Ammon's horn (tissue), 1 donor: Measurements from ENCODE around the gene WSB1.
A peak's percentile ranks its signal among the peaks of the same experiment; 100 is the strongest.

Experiments
- DNase-seq: peaks from one replicate; pipeline ENCODE4 v3.0.0-alpha.2; 2016; ENCODE audit warnings: low spot score

WSB1 gene

DNA sequence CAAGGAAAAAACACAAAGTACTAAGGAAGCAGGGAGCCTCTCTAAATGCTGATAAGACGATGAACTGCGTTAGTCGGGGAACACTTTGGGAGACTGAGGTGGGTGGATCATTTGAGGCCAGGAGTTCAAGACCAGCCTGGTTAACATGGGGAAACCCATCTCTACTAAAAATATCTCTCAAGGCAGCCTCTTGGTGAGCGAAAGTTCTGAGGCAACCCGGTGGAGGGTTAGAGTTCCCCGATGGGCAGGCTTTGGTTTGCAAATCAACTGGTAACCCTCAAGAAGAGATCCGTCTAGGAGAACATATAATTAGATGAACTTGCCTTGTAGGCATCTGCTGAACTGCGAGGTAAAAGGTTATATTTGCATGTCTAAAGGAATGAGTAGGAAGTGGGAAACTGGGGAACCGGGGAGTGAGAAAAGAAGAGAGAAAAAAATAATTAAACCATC lies 44.6 kb downstream of the WSB1 start:
- no peak for DNase-seq

DNA sequence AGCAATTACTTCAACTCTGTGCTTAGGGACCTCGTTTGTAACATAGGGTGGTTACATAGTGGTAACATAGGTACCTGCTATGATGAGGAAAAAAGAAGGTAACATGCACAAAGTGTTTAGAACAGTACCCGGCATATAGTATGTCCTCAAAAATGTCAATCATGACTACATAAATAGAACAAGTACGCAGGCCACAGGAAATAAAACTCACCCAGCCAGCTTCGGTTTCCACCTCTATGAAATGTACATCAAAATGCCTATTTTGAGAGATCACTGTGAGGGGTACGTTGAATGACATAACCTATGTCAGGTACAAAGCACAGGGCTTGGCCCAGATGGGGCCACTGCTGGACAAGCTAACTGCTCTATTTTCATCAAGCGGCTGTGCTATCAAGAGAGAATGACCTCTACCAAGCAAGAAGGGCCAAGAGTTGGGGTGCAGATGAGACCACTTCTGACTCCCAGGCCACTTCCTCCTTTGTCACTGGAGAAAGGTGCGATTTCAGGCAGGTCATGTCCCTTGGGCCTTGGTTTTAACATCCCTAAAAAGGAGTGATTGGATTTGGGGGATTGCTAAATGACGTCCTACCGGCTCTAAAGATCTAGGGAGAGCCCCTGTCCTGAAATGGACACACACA lies 45.4 kb downstream of the WSB1 start:
- DNase-seq, result no peak

DNA sequence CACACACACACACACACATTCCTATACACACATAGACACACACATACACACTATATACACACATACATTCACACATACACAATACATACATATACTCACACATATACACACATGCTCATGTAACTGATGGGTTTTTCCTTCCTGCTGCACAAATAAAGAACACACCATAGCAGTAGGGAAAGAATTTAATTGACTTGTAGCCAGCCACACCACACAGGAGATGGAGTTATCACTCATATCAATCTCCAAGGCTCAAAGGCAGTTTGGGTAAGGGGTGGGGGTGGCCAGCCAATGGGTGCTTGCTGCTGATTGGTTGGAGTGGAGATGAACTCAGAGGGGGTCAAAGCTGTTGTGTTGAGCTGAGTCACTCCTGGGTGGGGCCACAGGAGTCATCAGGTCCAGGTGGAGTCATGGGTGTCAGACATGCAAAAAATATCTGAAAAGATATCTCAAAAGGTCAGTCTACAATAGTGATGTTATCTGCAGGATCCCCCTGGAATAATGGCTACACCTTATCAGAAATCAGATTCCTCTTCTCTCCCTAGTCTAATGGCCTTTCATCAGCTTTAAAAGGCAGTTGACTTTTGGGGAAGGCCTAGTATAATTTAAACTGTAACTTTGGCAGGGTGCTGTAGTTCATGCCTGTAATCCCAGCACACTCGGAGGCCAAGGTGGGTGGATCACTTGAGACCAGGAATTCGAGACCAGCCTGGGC lies 46.1 kb downstream of the WSB1 start:
- no peak for DNase-seq

DNA sequence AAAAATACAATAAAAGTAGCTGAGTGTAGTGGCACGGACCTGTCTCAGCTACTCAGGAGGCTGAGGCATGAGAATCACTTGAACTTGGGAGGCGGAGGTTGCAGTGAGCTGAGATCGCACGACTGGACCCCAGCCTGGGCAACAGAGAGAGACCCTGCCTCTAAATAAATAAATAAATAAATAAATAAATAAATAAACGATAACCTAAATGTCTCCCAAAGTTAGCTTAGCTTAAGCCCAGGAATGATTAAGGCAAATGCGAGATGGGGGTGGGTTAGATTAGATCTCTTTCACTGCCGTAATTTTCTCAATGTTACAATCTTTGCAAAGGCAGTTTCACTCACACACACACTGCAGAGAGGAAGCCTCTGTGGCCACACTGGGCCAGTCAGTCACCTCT lies 46.7 kb downstream of the WSB1 start:
- DNase-seq, result no peak

DNA sequence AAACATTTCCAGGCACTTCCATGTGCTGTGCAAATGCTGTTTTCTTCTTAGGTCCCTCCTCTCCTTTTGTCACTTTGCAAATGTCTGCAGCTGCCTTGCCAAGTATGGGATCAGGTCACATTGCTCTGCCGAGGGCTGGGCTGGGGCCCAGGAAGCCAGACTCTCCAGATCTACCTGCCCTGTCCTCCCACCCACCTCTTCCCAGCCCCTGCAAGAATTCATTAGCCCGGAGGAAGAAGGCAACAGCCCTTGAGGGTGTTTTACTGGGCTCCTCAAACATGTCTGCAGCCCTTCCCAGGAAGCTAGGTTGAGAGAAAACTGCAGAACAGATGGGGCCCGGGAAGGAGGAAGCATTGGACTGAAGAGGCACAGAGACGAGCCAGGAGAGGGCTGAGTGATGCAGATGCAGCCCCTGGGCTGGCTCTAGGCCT lies 47.1 kb downstream of the WSB1 start:
- DNase-seq, result no peak

DNA sequence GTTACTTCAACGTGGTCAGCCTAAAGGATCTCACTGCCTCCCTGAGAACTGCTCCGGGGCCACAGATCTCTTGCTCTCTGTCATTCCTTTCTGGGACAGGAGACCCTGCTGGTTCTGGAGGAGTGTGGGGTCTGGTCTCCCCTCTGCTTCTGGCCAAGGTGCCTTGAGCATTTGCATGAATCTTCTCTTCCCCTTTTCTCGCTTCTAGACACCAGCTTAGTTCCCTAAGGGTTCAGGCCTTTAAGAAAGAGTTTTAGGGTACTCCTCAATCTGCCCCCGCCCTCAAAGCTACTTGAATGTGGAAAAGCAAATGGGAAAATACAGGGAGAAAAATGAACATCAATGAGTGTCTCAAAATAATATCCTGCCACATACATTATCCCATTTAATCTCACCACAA lies 48.1 kb downstream of the WSB1 start:
- DNase-seq, result no peak

DNA sequence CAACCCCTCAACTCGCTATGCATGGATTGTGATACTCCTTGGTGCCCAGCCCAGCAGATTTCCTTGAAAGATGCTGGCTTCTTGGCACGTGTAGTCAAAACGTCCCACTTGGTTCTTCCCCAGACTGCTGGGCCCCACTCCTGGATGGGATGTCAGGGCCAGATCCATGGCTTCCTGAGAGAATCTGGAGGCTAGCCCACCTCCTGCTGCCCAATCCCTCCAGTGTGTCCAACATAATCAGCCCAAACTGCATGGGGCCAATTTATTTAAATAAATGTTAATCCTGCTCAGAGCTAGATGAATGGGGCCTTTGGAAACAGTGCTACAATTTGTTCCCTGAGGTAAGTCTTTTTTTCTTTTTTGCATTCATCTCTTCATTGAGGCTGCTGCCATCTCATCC lies 49.4 kb downstream of the WSB1 start:
- DNase-seq, result peak; percentile 68

DNA sequence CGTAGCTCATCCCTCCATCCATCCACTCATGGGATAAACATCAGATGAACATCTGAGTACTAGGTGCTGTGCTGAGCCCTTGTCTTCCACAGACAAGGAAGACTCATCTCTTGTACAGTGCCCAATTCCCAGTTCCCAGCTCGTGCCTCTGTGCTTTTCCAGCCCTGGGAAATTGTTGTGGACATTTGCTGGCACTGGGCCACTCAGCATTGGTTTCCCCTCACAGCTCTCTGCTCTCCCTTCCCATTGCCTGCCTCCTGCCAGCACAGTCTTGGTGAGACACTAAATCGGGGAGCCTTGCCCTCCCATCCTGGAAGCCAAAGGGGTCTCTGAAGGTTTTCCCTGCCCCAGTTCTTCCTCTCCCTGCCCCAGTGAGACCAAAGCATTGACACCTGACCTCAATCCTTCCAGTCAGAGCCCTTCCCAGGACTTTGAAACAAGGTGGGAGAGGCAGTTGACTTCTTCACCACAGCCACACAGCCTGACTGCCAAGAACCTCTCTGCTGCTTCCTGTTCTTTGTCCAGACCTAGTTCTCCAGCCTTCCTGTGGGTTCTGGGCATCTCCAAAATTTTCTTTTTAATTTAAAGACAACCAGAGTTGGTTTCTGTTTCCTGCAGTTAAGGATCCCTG lies 50.2 kb downstream of the WSB1 start:
- no peak for DNase-seq

DNA sequence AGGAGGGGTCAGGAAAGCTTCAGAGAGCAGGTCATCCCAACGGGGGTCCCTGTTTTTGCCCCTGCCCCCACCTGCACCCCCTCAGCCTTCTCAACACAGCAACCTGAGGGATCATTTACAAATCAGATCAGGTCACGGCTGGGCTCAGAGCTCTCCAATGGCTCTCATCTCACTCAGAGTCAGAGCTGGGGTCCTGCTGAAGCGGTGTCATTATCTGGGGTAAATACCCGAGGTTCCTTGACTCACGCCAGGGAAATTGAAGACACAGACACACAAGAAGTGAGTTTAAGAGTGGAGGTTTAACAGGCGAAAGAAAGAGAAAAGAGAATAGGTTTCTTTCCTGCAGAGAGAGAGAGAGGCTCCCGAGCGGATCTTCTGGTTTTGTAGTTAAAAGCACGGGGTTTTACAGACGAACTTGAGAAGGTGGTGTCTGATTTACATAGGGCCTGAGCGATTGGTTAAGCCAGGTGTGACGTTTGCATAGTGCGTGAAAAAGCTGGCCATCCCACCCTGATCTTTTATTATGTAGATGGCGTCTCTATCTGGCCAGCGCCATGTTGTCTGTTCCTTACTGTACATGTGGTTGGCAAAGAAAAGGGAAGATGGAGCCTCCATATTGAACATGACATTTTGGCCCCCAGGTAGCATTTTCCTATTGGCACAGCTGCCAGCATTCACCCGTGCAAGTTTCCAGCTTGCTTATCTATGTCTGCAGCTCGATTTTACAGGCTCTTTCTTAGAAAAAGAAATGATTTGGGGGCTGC lies 51.4 kb downstream of the WSB1 start:
- DNase-seq, result peak; percentile 48

DNA sequence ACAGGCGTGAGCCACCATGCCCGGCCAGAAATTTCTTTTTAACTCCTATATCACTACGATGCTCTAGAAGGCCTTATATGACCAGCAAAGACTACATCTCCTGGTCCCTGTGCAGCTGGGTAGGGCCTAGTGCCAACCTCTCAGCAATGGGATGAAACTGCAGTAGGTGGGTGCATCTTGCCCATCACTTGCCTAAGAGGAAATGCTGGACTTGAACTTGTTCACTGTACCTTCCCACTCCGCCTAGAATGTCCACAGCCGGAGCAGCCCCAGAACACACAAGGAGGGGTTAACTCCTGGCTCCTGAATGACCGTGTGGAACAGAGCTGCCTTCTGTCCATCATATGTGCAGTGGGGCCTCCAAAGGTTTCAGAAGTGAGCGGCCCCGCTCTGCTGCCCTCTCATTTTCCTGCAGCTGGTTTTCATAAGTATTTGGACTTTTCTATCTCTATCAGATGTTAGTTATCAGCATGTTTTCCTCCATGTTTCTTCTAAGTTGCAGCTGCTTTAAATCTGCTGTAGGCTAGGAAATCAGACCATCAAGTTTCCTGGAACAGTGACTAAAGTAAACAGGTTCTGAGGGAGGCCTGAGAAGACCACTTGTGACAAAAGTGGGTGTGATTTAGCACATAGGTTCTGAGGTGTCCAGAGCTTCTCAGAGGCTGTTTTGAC lies 52.5 kb downstream of the WSB1 start:
- DNase-seq, result no peak

DNA sequence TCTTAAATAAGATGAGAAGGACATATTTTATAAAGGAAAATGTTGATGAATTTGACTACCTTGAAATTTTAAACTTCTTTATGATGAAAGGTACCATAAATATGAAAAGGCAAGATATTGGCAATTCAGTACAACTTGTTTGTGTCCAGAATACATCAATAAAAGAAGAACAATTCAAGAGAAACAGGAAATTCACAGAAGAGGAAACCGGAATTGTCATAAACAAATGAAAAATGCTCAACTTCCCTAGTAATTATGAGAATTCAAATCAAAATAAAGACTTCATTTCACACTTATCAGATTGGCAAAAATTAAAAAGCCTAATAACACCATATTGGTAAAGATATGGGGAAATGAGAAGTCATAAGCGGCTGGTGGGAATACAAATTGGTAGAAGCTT lies 54.3 kb downstream of the WSB1 start:
- no peak for DNase-seq

DNA sequence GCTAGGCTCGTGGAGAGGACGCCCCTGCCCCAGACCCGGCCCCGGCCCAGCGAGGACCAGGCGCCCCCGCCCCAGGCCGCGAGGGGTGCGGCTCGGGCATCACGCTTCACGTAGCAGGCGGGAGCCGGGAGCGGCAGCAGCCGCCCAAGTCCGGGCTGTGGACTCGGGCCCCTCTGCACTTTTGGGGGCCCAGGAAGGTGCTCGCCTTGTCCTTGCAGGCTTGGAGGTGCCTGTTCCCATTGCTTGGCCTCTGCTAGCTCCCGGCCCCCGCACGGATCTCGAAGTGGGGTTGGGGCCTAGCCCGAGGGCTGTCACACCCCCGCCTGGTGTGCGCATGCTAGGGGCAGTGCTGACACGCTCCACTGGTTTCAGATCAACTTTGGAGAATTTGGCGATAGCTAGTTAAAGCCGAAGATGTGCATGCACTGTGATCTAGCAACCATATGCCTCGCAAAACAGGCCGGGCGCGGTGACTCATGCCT lies 55.7 kb downstream of the WSB1 start:
- DNase-seq, result peak; percentile 45

DNA sequence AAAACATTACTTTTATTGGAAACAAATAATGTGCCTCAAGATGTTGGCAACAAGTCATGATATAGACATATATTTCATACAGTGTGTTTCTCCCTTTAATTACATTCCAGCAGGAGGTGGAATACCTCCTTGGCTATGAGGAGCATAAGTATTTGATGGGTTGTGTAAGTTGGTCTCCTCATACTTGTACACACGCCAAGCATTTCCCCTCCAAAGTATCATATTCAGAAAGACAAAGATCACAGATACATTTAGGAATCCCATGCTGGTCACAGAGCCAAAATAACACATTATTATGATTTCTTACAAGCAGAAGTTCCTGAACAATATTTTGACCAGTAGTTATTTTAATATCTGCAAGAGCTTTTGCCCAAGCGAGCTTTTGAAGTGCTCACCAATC lies 57.8 kb downstream of the WSB1 start:
- DNase-seq, result no peak

DNA sequence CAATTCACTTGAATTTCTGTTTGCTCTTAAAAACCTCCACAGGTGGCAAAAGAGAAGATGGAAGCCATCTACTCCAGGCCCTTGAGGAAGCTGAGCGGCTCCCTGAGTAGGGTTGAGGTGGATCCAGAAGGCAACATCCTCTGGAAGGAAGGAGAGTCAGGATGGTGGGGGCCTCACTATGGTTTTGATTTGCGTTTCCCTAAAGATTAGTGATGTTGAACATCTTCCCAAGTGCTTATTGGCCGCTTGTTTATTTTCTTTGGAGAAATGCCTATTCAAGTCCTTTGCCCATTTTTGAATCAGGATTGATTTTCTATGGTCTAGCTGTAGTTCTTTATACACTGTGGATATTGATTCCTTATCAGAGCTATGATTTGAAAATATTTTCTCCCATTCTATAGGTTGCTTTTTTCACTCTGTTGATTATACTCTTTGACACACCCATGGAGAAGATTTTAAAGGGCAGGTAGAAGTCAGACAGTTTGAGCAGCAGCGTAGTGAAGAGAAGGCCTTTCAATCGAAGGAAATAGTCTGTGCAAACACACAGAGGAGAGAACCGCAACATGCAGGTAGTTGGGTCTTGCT lies 58.6 kb downstream of the WSB1 start:
- no peak for DNase-seq

DNA sequence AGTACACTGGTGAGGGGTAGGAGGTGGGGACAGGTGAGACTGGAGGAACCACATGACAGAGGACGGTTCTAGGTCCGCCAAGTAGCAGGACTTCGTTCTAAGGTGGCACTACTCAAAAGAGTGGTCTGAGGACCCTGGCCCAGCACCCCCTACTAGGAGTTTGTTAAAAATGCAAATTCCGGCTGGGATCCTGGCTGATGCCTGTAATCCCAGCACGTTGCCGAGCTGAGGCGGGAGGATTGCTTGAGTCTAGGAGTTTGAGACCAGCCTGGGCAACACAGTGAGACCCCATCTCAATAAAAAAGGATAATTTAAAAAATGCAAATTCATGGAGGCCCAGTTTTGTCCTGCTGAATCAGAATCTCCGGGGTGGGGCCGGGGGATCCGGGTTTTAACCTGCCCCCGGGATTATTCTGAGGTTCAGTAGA lies 59.1 kb downstream of the WSB1 start:
- no peak for DNase-seq

DNA sequence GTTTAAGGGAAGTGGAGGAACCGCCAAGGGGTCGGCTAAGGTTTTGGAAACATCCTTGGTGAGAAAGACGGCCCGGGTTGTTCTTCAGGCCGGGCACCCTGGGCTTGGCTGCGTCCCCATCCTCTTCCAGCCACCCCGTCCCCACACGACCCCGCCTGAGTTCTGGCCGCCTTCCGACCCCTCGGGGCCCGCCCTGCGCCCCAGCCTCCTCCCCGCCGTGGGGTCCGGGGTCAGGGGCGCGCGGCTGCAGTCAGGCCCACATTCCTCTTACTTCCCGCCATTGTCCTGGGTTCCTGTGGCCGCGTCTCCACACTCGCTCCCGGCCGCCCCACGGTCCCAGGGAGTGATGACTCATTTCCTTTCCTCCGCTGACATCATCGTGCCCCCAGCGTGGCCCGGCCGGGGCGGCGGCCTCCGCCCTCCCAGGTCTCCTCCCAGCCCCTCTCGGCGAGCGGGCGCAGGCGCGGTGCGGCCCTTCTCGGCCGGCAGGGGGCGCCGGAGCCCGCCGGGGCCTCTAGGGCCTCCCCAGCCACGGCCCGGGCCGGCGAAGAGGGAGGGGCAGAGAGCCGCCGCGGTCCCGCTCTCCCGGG lies 59.6 kb downstream of the WSB1 start:
- DNase-seq, result peak; percentile 87

DNA sequence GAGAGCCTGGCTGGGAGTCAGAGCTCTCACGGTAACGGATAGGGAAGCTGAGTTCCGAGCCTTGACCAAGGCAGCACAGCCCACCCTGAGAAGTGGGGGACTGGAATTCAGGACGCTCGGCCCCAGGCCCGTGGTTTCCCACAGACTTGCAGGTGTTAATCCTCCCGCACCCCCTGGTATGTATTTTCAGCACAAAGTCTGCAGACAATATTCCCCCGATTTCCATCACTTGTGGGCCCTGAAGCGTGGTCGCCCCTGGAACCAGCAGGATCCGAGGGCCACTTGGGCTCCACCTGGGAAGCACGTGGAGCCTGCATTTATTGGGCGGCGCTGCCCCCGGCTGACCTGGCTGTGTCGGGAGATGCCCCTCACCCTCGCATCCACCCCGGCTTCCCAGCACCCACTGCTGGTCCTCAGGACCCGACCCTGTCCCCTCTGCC lies 60.2 kb downstream of the WSB1 start:
- DNase-seq, result no peak

DNA sequence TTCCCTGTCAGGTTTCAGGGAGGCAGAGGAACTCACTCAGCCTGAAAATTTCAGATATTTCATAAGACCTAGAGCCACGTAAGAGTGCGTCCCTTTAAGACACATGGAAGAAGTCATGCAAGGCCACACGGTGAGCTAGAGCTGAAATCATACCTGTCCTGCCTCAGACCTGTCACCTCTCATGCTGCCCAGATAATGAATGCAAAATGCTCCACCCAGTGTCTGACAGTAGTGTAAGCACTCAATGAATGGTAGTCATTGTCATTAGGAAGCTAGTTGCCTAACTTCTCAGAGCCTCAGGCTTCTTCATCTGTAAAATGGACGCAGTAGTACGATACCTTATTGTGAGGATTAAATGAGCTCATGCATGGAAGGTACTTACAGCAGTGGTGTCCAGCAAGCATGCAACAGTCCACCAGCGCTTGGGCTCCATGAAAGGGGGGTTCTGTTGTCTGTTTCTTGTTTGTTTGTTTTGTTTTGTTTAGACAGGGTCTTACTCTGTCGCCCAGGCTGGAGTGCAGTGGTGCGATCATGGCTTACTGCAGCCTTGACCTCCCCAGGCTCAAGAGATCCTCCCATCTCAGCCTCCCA lies 60.7 kb downstream of the WSB1 start:
- DNase-seq, result no peak

DNA sequence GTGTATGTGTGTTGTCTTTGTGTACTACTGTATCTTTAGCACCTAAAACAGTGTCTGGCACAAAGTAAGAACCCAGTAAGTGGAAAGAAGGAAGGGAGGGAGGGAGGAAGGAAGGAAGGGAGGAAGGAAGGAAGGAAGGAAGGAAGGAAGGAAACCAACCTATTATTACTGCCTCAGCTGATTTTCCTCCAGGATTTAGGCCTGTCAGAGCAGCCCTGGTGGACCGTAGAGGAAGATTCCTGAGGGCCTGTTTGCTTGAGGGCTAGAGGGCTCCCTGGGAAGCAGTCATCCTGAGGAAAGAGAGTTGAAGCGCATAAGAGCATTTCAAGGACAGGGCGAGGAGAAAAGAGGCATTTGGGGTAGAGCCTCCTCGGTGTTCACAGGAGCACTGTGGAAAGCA lies 61.5 kb downstream of the WSB1 start:
- DNase-seq, result no peak

DNA sequence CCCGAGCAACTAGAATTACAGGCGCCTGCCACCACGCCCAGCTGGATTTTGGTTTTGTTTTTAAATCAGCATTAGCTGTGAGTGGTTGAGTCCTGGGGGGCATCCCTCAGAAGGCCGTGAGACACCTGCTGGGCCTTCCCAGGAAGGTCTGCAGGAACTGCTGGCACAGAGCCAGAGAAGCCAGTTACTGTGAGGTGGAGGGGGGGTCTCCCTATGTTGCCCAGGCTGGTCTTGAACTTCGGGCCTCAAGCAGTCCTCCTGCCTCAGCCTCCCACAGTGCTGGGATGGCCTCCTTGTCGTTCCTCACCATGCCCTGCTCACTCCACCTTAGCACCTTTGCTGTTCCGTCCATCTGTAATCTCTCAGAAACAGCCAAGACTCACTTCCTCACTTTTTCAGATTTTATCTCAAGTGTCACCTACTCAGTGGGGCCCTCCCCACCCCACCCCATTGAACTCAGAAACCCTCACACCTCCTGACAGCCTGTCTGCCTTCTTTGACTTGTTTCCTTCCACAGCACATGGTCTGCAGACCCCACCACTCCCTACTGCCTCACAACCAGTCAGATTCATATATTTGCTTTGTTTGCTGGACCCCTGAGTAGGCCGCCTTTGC lies 62.3 kb downstream of the WSB1 start:
- DNase-seq, result no peak
